HG03060 (cell line): Measurements from ENCODE around the gene TJAP1.
"Not testable (repeated sequence)": the region's sequence is repeated elsewhere in the genome, so short reads cannot be mapped to it uniquely, and the experiment has no call there.

Source experiments
- ATAC-seq: cut with Tn5 transposase; IDR thresholded peaks from one replicate; pipeline ENCODE4 v1.9.1; 2021; ENCODE audit warnings: low read depth, moderate number of reproducible peaks; ENCODE audit not compliant: unreplicated experiment

TJAP1 gene

DNA sequence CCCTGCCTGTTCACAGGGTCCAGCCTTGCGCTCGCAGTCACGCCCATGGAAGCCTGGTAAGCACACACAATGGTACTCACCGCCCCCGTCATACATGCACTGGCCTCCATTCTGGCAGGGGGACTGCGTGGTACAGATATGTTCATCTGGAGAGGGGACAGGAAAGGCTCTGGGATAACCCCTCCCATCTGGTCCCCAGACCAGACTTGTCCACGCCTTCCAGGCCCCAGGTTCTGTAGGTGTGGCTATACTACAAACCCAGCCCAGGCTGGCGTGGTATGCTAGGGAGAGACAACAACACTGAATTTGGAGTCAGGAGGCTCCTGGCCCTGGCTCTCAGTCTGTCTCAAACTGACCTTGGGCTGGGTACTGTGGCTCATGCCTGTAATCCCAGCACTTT, 25.4 kb upstream of the TJAP1 start:
- ATAC-seq = no peak

DNA sequence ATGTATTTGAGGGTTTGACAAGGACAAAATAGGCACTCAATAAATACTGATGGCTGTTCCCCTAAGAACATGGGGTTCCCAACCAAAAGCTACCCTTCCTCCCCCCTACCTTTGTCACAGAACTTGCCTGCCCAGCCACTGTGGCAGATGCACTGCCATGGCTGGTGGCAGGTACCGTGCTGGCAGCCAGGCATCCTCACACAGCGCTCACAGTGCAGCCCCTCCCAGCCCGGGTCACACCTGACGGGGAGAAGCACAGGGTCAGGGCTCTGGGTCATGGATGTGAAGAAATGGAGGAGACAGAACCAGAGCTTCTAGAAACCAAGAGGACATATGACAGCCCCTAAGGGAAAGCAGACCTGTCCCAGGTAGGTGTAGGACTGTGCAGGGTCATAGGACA, 24.5 kb upstream of the TJAP1 start:
- no peak for ATAC-seq

DNA sequence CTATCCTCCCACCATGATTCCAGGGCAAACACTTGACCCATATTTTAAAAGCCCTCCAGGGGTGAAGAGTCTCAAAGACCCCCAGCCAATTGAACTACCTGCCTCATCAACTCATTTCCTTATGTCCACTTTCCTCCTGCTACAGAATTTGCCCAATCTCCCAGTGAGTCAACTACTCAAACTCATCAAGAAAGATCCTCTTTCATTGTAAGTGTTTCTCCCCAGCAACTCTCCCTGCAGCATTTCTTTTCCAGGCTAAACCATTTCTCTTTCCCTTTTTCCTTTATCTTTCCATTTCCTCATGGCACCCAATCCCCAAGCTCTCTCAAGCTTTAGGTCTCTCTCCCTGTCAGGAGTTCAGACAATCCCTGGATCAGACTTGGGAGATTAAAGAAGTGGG, 23.5 kb upstream of the TJAP1 start:
- ATAC-seq = no peak

DNA sequence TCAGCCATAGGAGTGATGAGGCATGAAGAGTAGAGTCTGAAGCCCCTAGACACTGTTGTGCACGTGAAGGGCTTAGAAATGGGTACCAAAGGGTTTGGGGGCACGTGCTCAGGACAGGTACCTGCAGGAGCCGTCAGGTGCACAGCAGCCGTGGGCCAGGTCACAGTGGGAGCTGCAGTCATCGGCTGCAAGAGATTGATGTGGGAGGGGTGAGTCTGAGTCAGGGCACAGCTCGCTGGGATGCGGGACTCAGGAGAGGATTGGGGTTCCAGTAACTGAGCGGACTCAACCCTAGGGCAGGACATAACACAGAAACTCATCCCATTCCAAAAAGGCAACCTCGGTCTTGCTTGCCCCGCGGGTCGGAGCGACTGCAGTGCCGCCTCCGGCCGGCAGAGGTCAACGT, 23.1 kb upstream of the TJAP1 start:
- ATAC-seq = no peak

DNA sequence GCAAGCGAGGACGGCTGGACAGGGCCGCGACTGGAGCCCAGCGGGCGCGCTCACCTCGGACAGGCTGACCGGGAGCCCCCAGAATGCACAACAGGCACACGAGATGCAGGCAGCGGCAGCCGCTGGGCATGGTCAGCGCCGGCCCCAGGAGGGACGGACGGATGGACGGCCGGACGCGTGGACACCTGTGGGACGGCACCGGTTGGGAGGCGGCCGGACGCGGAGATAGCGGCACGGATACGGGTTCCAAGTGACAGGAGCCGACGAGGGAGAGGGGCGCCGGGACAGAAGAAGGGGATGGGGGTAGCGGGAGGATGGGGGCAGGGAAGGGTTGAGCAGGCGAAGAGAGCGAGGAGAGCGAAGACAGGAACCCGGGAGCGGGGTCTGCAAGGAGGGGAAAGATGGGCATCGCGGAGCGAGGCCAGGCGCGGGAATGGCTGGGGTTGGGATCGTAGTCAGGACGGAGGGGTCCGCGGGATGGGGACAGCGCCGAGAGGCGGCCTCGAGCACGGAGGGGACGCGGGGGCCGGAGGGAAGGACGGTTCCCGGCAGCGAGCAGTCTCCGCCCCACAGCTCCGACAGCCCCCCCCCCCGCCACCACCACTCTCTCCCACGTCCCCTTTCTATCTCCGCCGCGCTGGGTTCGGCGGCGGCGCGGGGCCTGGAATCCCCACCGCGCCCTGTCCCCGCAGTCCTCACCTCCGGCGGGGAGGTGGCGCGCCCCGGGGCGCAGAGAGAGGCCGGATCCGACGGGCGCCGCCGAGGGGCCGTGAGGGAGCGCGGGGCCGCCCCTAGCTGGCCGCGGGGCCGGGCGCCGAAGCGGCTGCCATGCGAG, 22.5 kb upstream of the TJAP1 start:
- ATAC-seq = no peak

DNA sequence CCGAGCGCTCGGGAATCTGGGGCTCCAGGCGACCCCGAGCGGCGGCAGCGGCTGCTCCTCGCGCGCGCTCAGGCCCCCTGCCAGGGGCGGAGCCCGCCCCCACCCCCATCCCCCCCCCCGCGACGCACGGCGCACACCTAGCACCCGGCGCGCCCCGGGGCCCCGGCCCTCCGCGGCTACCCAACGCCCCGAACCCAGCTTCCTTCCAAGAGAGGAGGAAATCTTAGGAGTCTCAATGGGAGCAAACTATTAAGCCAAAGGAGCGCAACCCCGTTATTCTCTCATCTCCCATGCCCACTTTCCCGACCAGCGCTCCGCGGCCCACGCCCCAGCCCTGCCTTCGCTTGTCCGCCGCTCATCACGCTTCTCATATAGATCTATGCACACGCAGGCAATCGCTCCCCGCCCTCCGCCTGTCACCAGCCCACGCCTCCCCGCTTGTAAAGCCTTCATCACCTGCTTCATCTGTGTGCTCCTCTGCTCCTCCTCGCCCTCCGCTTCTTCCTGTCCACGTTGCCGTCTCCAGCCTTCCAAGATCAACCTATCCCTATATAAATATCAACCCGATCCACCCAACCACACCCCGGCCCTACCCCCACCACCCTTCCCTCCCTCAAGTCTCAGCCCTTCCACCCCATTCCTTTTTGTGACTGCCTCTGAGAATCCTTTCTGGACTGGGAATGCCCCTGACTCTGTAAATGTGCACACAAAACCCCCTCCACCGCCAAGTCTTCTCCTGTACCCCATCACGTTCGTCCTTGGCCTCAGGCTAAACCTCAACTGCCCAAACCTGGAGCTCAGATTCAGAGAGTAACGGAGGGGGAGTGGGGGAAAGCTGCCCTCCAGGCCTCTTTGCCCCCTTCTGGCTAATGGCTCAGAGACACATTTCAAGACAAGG, 21.6 kb upstream of the TJAP1 start, which contains the start of gene DLK2:
TSS of gene DLK2 (minus strand) at position 18 of the 898 bp plus-strand sequence. CDS start 723 bp downstream, outside the sequence.
- ATAC-seq = no peak

DNA sequence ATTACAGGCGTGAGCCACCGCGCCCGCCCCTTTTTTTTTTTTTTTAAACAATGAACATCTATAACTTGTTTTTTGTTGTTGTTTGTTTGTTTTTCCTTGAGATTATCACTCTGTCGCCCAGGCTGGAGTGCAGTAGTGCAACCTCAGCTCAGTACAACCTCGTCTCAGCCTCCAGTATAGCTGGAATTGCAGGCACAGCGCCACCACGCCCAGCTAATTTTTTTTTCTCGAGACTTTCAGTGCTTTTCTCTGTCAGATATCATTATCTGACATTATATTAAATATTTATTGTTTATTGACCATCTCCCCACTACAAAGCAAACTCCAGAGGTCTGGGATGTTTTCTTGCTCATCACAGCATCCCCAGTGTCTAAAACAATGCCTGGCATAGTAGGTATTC, 19.7 kb upstream of the TJAP1 start:
- no peak for ATAC-seq

DNA sequence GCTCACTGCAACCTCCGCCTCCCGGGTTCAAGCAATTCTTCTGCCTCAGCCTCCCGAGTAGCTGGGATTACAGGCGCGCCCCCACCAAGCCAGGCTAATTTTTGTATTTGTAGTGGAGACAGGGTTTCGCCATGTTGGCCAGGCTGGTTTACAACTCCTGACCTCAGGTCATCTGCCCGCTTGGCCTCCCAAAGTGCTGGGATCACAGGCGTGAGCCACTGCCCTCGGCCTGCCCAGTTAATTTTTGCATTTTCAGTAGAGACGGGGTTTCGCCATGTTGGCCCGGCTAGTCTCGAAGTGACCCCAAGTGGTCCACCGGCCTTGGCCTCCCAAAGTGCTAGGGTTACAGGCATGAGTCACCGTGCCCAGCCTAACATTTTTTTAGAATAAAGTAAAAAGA, 19.2 kb upstream of the TJAP1 start:
- ATAC-seq = not testable (repeated sequence)

DNA sequence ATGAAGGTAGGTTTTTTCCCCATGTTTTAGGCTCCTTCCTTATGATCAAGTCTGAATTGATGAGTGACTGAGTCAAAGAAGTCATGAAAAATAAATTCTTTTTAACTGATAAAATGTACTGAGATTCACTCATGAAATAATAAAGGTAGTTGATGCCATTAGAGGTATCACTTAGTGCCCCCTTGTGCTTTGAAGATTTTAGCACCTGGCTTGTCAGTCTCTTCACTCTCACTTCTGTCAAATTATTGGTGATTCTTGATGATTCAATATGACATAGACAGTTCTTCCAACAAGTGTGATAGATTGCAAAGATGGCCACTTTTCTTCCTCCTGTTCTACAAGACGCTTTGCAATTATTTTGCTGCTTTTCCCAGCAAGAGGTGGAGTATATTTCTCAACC, 17.8 kb upstream of the TJAP1 start:
- no peak for ATAC-seq

DNA sequence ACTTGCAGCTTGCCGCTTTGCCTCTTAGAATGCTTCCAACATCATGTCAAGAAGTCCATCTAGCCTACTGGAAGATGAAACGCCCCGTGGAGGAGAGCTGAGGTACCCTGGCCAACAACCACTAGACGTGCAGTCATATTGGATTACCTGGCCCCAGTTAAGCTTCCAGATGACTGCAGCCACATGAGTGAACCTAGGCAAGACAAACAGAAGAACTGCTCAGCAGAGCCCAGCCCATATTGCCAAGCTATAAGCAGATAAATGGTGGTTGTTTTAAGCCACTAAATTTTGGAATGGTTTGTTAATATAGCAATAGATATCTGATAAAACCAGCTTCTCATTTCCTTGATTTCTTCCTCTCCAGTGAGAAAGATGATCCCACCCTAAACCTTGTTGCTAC, 17.3 kb upstream of the TJAP1 start:
- no peak for ATAC-seq

DNA sequence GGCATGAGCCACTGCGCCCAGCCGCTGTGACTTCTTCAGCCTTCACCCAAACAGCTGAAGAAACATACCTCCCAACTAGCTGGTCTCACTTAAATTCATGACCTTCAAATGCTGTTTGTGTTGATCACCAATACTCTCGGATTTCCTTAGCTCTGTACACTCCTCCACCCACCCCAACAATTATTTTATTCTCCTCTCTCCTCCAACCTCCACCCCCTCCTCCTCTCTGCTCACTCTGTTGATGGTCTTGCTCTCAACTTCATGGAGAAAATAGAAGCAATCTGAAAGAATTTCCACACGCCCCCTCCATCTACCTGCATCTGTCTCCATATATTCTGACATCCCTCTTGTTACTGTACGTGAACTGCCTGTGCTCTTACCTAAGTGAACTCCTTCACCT, 15.4 kb upstream of the TJAP1 start:
- ATAC-seq = no peak

DNA sequence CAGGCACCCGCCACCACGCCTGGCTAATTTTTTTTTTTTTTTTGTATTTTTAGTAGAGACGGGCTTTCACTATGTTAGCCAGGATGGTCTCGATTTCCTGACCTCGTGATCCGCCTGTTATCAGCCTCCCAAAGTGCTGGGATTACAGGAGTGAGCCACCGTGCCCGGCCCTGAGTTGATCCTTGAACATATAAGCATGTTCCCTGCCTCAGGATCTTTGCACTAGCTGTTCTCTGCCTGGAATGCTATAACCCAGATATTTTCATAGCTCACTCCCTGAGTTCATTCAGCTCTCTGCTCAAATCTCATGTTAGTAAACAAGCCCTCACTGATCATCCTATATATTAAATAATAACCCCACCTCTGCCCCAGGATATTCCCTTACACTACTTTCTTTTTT, 13.0 kb upstream of the TJAP1 start:
- ATAC-seq = no peak

DNA sequence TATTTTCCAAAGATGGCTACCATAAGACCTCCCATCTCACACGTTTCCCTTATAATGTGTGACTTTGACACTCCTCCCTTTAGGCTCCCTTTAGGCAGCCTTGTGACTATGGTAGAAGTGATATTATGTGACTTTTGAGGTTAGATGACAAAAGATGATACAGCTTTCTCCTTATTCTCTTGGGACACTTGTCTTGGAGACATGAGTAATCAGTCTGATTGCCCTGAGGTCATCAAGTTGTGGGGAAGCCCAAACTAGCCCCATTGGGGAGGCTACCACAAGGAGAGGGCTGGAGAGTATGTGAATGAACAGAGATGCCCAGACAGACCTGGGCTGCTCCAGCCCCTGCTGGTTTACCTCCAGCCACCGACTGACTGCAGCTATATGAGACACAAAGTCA, 11.4 kb upstream of the TJAP1 start:
- no peak for ATAC-seq

DNA sequence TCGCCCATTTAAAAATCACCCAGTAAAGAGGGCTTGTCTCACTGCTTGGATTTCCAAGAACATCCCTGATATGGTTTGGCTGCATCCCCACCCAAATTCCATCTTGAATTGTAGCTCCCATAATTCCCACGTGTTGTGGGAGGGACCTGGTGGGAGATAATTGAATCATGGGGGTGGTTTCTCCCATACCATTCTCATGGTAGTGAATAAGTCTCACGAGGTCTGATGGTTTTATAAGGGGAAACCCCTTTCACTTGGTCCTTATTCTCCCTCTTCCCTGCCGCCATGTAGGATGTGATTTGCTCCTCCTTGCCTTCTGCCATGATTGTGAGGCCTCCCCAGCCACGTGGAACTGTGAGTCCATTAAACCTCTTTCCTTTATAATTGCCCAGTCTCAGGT, 10.1 kb upstream of the TJAP1 start:
- ATAC-seq = not testable (repeated sequence)

DNA sequence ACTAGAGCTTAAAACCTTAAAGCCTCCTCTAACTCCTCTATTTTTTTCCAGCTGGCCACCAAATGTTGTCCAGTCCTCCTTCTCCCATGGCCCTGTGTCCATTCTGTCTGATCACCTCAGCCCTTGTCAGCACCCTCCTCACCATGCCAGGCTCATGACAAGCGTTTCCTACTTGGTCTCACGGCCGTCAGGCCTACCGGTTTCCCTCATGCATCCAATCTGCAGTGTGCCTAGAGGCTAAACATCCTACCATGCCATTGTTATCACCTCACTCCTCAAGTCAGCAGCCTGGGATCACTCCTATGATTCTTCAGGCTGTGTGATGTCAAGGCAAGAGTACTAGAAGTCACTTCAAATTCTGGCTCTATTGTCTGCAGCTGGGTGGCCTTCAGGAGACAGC, 9.6 kb upstream of the TJAP1 start:
- no peak for ATAC-seq

DNA sequence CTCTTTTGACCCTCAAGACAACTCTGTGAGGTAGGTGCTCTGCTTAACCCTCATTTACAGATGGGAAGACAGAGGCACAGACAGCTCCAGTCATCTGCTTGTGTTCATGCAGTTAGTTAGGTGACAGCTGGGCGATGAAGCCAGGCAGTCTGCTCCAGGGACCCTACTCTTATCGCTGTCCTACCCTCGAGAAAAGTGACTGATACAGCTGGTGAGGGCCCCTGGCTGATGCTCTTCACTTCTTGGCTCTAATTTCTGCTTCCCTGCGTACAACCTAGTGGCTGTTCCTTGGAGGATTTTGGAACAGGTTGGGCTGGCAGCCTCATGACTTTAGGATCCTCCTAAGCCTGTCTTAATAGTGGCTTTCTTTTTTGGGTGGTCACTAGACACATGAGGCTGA, 9.1 kb upstream of the TJAP1 start:
- no peak for ATAC-seq

DNA sequence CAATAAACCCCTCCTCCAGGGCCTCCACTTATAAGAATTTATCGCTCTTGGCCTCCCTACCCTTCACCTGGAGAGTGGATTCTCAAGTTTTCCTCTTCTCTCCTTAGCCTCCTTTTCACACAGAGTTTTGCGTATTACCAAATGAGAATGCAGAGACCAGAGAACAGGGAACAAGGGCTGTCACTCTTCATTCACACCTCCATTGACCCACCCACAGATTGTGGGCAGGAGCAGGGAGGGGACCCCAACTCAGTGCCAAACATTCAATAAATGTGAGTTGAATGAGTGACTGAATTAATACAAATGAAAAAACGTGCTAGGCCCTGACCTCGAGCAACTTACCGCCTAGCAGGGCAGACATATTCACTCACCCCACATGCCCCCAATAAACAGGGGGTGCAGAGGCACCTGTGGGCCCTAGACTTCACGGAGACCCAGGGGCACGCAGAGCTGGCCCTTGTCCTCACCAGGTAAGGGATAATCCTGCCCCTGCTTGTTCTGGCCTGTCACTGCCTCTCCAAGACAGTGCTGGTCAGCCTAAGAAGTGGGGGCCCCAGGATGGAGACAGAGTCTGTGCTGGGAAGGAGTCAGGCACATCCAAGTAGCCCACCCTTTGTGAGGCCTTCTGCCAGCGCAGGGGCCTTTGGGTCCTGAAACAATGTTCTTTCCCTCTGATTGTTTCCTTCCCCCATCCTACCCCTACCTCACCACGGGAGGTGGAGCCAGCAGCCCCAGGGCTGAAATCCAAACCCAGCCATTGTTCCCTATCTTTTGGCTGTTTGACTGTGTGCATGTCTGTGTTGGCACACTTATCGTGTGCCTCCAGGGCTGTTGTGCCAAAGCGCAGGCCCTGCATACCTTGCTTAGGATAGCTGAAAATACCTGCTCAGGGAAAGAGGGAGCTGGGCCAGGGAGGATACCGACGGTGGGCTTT, 8.4 kb upstream of the TJAP1 start:
- ATAC-seq = no peak

DNA sequence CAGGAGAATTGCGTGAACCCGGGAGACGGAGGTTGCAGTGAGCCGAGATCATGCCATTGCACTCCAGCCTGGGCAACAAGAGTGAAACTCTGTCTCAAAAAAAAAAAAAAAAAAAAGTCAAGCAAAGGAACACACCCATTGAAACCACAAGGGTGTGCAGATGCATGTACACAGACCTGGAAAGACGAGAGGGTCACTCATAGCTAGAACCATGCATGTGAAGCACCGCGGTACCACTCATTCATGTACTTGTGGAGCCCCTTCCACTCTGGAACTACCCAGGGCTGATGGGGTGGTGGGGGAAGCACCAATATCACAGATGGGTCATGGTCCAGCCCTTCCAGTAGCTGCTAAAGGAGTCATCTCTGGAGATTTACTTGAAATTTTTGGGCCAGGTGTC, 7.4 kb upstream of the TJAP1 start:
- no peak for ATAC-seq

DNA sequence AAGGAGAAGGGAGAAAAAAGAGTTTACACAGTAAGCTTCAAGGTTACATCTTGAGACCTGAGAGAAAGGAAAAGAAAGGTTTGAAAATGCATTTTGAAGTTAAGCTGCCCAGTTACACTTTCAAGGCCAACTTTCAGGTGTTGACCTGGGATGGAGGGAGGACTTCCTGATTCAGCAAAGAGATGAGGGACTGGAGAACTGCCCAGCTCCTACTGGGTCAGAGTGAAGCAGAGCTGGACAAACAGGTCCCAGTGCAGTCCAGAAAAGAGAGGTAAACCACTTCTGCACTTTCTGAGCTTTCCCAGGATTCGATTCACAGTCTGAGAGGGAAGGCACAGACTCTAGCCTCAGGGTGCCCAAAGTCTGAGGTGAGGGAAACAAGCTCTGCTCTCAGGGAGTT, 6.0 kb upstream of the TJAP1 start:
- no peak for ATAC-seq

DNA sequence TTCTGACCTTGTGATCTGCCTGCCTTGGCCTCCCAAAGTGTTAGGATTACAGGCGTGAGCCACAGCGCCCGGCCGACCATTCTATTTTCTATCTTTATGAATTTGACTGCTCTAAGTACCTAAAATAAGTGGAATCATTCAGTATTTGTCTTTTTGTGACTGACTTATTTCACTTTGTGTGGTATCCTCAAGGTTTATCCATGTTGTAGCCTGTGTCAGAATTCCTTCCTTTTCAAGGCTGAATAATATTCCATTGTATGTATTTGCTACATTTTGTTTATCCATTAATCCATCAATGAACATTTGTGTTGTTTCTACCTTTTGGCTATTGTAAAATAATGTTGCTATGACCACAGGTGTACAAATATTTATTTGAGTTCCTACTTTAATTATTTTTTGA, 4.9 kb upstream of the TJAP1 start:
- no peak for ATAC-seq

DNA sequence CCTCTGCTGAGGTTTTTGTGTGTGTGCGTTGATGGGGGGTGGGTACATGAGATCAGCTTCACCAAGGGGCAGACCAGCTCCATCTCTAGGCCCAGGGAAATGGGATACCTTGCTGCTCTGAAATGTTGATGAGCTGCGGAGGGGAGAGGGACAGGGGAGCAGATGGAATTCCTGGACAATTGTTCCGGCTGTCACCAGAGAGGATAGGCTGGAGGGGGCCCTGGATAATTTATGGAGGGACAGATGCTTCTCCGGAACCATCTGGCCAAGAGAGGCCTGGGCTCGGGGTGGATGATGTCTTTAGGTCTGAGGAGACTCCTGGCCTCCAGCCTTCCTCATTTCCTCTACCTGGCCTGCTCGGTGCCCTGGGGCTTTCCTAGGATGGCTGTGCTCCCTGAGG, 1.9 kb upstream of the TJAP1 start:
- no peak for ATAC-seq
